ELR (cell line): ENCODE measurements around the gene TSTD1.
"Not testable (repeated sequence)": the region's sequence is repeated elsewhere in the genome, so short reads cannot be mapped to it uniquely, and the experiment has no call there.

ENCODE experiments used
- DNase-seq: peaks from one replicate; pipeline ENCODE4 v3.0.0-alpha.2; 2015; ENCODE audit warnings: low read depth

Gene TSTD1

GRCh38 chr1:161007369-161007768 lies 31.4 kb downstream of the TSTD1 start:
- no peak for DNase-seq

GRCh38 chr1:161006563-161006962 lies 32.2 kb downstream of the TSTD1 start:
- no peak for DNase-seq

- no peak for DNase-seq
Observed at GRCh38 chr1:161001525-161001924, 37.2 kb downstream of the TSTD1 start.

- DNase-seq, result no peak
Observed at GRCh38 chr1:161000736-161001480, 37.9 kb downstream of the TSTD1 start.

- no peak for DNase-seq
Observed at GRCh38 chr1:160999376-160999775, 39.4 kb downstream of the TSTD1 start.

GRCh38 chr1:160997323-160998038 lies 41.3 kb downstream of the TSTD1 start:
- DNase-seq, result peak; percentile 78

- DNase-seq, result peak; percentile 94
Observed at GRCh38 chr1:160996178-160996577, 42.6 kb downstream of the TSTD1 start.

GRCh38 chr1:160993544-160994193 lies 45.1 kb downstream of the TSTD1 start:
- peak; percentile 75 for DNase-seq

- not testable (repeated sequence) for DNase-seq
Observed at GRCh38 chr1:160992036-160992435, 46.7 kb downstream of the TSTD1 start.
